HL-60/S4 (cell line): ENCODE results near the gene CYP8B1.

Experiments
- in situ Hi-C: fragments of 300-500 bp; cut with MboI; formaldehyde crosslinking; loops from 2 replicates; pipeline ENCODE4 v1.14.3; 2022; ENCODE audit warnings: low sequenced_read_pairs

Gene CYP8B1

DNA sequence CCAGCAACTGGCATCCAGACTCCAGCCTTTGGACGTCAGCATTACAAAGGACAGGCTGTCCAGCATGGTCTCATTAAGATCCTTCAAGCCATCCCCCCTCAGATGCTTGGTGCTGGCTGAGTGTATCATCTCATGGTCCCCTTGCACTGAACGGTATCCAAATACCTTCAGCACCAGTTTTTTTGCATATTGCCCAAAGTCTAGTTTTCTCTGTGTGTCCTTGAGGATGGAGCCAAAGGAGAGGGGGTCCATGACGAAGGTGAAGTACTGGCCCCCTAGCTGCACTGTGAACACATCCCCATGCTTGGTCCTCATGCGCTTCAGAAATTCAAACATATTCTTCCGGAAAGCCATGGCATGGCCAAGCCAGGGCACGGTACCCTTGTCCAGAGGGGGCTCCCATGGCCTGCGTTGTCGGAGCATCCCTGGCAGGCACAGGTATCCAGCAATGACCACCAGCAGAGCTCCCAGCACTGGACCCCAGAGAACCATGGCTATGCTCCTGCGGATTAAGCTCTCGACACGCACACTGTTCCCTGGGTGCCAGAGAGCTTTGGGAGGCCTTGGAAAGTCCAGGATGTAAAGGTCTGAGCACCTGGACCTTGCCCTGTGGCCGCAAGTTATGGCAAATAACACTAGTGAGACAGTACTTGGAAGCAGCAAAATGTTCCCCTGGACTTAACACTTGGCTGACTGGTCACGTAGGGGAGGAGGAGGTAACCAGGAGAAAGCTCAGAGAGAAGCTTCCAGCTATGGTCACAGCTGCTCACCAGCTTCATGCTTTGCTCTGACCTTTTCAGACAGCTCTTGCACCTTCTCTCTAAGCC is at the start of gene CYP8B1:
Gene CYP8B1, minus strand, starts transcription at position 555 of the 827 bp plus-strand sequence. Its CDS starts 63 bp downstream, at position 492.
- in situ Hi-C loops, result no loop called here

DNA sequence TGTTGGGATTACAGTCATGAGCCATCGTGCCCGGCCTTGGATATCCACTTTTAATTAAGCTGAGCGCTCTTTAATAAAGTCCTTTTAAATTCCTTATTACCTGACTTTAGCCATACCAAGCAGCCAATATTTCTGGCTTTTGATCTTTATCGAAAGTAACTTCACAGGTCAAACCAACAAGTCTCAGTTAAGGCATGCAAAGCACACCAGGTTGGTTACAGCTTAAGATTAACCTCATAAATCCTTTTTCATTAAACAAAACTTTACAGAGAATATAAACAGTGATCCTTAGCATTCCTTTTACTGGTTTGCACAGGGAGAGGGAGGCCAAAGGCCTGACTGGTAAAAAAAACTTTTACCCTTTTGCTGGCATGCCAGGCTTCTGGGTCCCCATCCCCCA is 47.9 kb upstream of the CYP8B1 start:
- in situ Hi-C loops, result no loop called here

DNA sequence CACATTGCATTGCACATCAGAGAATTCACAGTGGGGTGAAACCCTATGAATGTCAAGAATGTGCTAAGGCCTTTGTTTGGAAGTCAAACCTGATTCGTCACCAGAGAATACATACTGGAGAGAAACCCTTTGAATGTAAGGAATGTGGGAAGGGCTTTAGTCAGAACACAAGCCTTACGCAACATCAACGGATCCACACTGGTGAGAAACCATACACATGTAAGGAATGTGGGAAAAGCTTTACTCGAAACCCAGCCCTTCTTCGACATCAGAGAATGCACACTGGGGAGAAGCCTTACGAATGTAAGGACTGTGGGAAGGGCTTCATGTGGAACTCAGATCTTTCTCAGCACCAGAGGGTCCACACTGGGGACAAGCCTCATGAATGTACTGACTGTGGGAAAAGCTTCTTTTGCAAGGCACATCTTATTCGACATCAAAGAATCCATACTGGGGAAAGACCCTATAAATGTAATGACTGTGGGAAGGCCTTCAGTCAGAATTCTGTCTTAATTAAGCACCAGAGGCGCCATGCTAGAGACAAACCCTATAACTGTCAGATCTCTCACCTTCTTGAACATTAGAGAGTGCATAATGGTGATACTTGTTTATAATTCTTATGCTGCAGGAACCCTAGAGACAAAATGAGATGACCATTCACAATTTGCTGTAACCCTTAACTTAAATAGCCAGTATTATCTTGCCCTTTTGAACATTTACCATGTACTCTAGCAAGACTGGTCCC is 39.3 kb upstream of the CYP8B1 start:
- in situ Hi-C loops, result no loop called here

GRCh38 chr3:42911551-42911950 is 35.9 kb upstream of the CYP8B1 start:
- in situ Hi-C loops, result no loop called here

DNA sequence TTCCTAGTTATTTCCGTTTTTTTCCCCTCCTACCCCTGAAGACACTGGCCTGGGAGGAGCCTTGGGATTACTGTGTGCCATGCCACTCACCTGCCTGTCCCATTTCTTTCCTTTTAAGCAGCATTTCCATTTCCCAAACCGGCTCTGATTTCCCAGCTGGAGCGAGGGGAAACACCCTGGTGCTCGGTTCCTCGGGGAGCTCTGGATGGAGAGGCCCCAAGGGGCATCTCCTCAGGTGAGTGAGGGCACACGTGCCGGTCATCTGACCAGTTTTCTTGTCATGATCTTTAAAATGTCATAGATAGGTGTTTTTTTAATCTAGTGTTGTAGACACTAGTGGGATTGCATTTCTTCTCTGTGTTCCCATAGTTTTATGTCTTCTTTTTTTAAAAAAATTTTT is 33.0 kb upstream of the CYP8B1 start:
- in situ Hi-C loops, result no loop called here

DNA sequence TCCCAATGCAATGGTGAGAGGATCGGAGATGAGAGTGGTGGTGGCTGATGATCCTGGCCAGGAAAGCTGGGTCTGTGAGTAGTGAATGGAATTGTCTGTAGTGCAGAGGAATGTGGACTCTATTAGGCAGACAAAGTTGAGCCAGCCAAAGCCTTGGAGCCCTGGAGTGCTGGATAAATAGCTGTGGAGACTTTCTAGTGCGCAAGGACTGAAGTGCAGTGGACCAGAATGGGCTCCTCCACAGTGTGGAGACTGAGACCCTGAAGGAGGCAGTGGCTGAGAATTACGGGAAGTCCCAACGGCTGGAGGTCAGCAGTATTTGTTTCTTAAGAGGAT is 31.1 kb upstream of the CYP8B1 start:
- in situ Hi-C loops, result no loop called here

DNA sequence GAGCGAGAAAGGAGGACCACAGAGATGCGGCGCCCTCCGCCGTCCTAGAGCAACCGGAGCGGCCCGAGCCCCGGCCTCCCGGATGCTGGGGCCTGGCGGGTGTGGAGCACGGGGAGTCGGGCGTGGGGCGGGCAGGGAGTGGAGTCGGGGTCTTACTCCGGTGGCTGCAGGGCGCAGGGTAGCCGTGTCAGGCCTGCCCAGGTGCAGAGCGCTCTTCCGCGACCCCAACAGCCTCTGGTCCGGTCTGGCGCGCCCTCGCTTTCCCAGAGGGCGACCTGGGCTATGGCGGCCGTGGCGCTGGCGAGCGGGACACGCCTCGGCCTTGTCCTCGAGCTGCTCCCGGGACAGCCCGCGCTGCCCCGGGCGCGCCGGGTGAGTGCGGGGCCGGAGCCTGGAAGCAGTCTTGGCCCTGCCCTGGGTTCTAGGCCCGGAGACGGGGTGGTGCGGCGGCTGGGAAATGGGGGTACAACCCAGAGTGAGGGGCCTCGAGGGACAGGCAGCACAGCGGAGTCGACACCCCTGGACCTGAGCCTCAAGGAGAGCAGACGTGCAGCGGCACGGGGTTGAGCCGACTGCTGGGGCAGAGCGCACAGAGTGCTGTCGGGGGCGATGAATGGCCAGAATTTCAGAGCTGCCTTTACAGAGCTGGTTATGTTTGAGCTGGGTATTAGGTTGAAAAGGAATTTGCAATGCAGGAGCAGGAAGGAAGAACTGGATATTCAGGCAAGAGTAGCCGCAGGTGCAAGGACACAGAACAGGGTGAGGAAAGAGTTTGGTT is 30.6 kb upstream of the CYP8B1 start, which contains the start of gene ZNF662:
Gene ZNF662, plus strand, starts transcription at position 73 of the 778 bp plus-strand sequence. CDS start 1,973 bp downstream, outside the sequence.
- in situ Hi-C loops, result no loop called here

DNA sequence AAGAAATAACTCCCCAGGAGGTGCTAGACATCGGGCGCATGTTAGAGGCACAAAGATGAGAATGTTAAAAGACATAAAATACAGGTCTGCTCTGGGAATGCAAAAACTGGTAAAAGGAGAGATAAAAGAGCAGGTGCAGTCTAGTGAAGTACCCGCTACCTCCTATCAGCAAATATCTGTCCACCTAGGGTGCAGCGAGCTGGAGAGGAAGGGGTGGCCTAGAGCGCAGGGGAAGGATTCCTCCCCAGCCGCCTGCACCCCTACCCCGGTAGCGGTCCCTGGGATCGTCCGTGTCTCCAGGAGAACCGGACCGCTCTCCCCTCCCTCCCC is 30.0 kb upstream of the CYP8B1 start:
- in situ Hi-C loops, result no loop called here

- in situ Hi-C loops, result no loop called here
Observed at GRCh38 chr3:42904076-42904475, 28.4 kb upstream of the CYP8B1 start.

DNA sequence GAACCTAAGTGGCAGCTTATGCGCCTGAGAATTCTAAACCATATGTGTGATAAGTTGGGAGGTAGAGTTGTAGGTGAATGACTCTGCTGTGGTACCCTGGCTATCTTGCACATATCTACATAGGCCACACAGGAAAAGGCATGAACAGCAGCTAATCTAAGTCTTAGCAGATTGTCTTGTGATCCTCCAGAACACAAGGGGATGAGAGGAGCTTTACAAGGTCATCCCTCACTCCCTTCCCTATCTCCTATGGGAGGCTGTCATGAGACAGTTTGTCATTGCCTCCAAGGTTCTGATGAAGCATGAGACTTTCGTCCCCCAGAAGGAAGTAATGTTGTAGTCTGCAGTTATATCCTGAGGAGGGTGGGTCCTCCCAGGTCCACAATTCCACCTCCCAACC is 26.6 kb upstream of the CYP8B1 start:
- in situ Hi-C loops, result no loop called here

- in situ Hi-C loops, result no loop called here
Observed at GRCh38 chr3:42901073-42901415, 25.4 kb upstream of the CYP8B1 start.

DNA sequence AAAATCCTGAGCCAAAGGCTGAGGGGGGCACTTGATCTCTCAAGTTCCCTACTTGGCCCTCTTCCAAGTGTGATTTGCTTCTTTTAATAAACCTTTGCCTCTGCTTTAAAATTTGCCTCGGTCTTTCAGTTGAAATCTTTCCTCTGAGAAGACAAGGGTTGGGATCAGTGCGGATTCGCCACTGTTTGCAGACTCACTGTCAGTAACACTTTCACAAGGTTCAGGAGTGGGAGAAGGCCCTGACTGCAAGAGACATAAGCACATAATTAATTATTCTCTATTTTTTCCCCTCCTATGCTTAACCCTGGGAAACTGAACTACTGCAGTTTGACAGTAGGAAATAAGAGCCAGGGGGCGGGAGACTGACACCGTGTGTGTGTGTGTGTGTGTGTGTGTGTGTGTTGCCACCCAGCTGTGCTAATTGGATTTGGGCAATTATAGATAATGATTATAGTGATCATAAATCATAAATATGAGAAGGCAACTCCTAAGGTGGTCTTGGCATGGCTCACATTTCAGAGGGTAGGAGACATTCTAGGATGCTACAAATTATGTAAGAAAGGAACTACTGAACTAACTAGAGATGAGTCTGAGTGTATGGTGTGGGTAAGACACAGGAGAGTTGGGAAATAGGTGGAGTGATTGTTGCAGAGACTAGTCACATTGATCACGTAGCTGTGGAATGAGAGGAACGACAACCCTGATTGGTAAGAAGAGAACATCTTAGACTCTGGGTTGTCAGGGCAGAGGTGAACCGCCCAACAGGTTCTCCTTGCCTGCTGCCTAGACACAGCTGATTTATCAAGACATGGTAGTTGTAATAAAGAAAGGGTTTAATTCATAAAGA is 24.8 kb upstream of the CYP8B1 start:
- in situ Hi-C loops, result no loop called here

DNA sequence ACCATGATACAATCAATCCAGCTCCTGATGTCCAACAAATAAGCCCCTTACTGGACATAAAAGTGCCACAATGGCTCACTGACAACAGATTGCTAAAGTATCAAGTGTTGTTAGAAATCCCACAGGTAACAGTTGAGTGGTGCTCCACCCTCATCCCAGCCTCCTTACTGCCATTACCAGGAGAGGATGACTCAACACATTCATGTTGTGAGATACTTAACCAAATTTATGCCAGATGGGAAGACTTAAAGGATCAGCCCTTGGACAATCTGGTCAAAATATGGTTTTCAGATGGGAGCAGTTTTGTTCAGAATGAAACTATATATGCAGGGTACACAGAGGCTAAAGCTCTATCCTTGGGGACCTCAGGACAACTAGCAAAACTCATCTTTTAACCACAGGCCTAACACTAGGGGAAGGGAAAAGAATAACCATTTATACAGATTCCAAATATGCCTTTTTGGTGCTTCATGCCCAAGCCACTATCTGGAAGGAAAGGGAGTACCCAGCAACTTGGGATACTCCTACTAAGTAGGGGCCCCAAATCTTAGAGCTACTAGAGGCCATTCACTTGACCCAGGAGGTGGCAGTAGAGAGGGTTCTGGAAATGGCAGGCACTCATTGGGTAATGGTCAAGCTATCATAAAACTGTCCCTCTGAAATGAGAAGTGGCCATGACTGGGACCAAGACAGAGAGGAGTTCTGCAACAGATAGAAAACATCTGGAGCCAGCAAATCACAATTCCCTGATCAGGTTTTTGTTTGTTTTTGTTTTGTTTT is 23.4 kb upstream of the CYP8B1 start:
- in situ Hi-C loops, result no loop called here

- in situ Hi-C loops, result no loop called here
Observed at GRCh38 chr3:42895580-42895868, 19.8 kb upstream of the CYP8B1 start.

GRCh38 chr3:42894698-42895579 is 19.3 kb upstream of the CYP8B1 start:
- in situ Hi-C loops, result no loop called here

- in situ Hi-C loops, result no loop called here
Observed at GRCh38 chr3:42892807-42893206, 17.1 kb upstream of the CYP8B1 start.

DNA sequence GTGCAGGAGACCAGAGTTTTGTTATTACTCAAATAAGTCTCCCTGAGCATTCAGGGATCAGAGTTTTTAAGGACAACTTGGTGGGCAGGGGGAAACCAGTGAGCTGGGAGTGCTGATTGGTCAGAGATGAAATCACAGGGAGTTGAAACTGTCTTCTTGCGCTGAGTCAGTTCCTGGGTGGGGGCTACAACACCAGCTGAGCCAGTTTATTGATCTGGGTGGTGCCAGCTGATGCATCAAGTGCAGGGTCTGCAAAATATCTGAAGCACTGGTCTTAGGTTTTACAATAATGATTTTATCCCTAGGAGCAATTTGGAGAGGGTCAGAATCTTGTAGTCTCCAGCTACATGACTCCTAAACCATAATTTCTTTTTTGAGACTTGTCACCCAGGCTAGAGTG is 16.5 kb upstream of the CYP8B1 start:
- in situ Hi-C loops, result no loop called here

DNA sequence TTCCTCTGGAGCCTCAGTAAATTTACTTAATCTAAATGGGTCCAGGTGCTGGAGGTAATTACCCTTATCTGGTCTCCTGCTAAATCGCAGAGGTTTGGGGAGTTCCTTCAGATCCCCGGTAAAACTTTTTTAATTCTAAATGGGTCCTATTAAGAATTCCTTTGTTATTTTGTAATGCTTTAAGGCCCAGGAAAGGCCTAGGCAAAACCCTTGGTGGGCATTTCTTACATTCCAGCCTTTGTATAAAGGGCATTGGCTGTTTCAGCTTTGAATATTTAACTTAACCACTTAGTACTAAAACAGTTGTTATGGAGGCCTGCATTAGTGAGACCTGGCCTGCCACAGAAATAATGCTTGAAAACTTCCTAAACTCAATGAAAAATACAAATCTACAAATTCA is 15.4 kb upstream of the CYP8B1 start:
- in situ Hi-C loops, result no loop called here

- in situ Hi-C loops, result no loop called here
Observed at GRCh38 chr3:42887084-42887483, 11.4 kb upstream of the CYP8B1 start.
